T-helper 2 cell (primary cell): ENCODE data around the gene MEF2A.

ENCODE experiments used
- DNase-seq, 5 experiments: peaks; one replicate each; pipeline versions ENCODE4 v3.0.0 to v3.0.0-alpha.2; 2012 to 2022

MEF2A gene

GRCh38 chr15:99706557-99707303 lies 140.9 kb downstream of the MEF2A start:
- peak in 1 of 5 experiments; percentile 63 for DNase-seq

DNA sequence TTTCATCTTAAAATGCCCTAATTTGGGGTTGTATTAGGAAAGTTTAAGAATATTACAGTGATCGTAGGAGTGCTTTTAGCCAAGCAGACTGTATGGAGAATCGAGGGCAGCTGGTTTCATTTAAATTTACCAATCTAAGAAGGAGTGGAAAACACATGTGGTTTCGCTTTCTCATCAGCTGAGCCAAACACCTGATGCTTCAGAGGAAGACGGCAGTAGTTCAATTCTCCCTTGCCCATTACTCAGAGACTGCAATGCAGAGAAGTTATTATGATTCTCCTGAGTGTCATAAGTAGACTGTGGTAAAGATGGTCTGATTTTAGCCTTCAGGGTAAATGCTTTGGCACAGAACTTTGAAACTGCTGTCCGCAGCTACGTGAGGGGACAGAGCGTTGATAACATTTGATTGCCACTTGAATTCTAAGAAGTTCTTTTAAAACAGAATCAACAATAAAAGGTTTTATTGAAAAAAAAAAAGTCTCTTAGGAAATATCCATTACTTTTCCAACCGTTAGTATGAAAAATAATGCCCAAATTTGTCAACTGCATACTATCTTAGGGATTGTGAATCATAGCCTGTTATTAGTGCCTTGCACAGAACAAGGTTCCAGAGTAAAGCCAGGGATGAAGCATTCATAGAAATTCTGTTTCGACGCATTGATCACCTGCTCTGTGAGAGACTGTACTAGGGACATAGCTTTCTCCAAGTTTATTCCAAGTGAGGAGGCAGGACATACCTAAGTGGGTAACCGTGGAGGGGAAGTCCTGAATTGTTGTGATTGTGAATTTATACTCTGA lies 141.9 kb downstream of the MEF2A start:
- DNase-seq, result peak in 1 of 5 experiments; percentile 68

DNA sequence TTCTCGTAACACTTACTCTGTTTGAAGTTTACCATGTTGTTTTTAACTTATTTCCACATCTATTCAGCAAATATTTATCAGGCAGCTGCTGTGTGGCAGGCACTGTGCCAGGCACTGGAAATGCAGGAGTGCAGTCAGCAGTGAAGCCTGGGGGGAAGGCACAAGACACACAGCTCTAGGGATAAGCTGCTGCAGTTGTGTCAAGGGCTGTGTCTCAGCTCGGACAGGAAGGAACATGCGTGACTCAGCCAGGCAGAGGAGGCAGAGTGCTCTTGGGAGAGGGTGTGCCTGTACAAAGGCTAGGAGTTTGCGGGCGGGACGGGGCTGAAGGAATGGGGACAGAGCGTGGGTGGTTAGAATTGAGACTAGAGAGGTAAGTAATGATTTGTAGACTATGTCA lies 142.8 kb downstream of the MEF2A start:
- DNase-seq, result no peak

- no peak for DNase-seq
Measured at GRCh38 chr15:99709243-99709986, 143.6 kb downstream of the MEF2A start.

- no peak for DNase-seq
Measured at GRCh38 chr15:99711625-99712024, 145.8 kb downstream of the MEF2A start.

DNA sequence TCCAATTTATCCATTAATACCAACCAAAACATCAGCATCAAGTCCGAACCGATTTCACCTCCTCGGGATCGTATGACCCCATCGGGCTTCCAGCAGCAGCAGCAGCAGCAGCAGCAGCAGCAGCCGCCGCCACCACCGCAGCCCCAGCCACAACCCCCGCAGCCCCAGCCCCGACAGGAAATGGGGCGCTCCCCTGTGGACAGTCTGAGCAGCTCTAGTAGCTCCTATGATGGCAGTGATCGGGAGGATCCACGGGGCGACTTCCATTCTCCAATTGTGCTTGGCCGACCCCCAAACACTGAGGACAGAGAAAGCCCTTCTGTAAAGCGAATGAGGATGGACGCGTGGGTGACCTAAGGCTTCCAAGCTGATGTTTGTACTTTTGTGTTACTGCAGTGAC lies 146.6 kb downstream of the MEF2A start:
- no peak for DNase-seq

DNA sequence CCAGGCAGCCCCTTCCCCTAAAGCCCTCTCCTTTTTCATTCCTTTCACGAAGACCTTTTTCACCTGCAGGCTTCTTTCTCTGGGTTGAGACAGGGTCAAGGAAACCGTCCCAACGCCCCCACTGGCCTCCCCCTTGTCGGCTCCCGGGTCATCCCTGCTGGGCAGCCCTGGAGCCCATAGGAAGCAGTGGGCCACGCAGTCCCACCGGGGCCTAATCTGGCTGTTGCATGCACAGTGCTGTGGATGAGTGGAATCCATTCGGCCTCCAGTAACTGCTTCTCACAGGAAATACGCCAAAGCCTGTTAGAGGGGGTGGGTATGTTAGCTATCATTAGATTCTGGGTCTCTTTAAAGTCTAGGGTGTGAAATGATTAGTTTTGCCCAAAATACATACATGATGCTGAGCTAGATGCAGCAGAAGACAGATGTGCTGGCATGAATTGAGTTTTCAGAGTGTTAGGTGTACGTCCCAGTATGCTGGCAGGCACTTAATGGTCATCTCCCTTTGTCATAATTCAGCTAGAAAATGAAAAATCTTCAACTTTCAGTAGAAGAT lies 150.8 kb downstream of the MEF2A start:
- DNase-seq, result no peak

DNA sequence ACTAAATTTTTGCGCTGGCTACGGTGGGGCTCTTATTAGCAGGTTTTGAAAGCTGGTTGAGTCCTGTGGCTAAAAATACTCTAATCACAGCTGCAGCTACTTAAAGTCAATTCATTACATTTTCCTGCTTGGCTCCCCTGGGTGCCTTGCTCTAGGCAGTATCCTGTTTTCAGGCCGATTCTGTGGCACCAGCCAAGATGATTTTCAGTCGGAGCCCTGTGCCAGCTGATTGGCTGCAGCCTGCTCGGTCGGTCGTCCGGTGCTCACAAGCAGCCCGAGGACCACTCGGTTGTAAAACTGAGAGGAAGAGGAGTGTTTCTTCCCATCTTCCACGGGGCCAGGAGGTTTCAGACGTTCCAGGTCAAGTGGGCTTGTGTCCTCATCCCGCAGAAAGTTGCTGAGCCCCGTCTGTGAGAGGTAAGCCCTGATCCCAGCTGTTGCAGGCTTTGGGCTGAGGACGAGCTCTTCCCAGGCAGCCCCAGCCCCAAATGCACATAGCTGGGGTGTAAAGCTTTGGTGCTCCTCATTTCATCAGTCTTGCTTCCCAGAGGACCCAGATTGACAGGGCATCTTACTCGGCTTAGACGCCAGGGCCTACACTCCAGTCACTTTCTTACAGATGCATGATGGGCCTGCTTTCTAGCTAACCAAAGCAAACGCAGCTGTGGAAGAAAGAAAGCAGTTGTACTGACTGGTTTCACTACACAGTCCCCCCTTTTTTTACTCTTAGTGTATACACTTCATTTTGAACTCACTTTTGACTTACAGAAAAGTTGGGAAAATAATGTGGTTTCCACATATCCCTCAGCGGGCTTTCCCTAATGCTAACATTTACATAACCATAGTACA lies 151.6 kb downstream of the MEF2A start:
- no peak for DNase-seq

GRCh38 chr15:99718421-99718820 lies 152.6 kb downstream of the MEF2A start:
- DNase-seq, result no peak

DNA sequence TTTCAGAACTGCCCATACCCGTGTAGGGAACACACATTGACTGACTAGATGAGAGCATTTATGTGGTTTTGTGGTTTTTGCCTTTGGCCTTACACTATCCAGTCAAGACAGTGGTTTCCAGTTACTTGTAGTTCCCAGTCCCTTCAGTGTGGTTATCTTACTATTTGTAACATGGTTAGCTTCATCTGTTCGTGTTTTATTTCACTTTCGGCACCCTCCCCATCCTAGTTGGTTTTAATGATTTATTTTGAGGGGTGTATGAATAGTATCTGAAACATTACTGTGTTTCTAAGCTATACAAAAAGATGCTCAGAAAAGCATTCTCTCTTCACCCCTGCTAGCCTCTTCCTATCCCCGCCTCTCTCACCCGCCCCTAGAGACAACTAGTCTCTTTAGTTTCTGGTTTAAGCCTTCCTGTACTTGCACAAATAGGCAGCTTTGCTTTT lies 153.3 kb downstream of the MEF2A start:
- DNase-seq, result no peak

DNA sequence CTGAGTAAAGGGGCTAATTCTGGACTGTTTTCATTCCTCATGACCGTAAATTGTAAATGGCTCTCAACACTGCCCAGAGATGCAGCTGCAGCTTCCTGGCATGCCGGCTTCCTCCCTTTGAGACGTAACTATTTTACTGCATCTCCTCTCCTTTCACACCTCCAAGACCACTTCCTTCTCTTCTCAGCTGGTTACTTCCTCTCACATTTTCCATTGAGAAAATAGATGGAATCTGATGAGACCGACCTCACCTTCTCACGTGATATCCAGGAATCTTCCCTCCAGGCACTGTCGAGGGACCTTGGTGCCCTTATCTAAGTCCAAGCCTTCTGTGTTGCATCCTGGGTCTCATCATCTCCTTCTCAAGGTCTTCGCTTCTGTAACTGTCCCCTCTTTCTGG lies 154.7 kb downstream of the MEF2A start:
- no peak for DNase-seq

GRCh38 chr15:99721104-99721778 lies 155.5 kb downstream of the MEF2A start:
- no peak for DNase-seq

GRCh38 chr15:99721896-99722295 lies 156.1 kb downstream of the MEF2A start:
- DNase-seq, result no peak

- DNase-seq, result no peak
Measured at GRCh38 chr15:99722406-99722805, 156.6 kb downstream of the MEF2A start.

DNA sequence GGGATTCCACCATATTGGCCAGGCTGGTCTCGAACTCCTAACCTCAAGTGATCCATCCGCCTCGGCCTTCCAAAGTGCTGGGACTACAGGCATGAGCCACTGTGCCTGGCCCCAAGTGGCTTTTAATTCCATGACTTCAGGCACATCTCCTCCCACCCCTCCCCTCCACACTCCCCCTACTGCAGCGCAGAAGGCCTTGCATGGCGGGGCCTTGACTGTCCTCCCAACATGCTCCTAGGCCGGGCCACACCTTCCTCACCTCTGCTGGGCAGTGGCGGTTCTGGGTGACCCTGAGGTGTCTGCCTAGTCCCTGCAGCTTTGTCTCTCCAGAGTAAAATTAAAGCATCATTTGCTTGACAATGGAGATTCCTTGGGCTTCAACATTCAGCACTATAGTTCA lies 160.5 kb downstream of the MEF2A start:
- no peak for DNase-seq

DNA sequence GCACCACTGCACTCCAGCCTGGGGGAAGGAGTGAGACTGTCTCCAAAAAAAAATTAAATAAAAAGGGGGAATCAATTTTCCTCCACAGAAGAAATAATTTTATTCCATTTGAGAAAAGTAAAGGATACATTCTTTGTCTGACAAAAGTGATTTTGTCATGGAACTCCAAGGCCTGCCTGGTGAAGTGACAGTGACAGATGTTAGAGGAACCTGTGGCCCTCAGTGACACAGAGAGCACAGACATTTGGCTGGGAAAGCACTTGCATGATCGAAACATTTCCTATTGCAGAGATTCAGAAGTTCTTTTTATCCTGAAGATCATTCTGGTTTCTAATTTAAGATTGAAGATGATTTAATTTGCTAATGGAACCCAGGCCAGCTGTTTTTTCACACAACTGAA lies 161.5 kb downstream of the MEF2A start:
- DNase-seq, result no peak

DNA sequence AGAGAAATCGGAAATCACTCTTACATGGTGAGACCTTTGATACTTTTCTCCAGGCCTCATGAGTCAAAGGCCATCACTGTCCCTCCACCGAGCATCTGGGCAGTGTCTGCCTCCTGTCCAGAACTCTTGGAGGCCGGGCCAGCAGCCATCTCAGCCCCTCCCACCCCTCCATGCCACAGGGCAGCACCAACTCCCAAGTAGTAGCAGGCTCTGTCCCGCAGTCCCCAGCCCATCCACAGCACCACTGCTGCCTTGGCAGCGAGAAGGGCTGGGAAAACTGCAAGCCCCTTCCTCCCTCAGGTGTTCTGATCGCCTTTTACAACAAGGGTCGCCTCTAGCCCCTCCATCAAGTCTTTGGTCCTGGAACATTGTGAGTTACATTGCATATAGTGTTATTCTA lies 161.9 kb downstream of the MEF2A start:
- no peak for DNase-seq

- DNase-seq, result no peak
Measured at GRCh38 chr15:99728916-99729315, 163.1 kb downstream of the MEF2A start.

DNA sequence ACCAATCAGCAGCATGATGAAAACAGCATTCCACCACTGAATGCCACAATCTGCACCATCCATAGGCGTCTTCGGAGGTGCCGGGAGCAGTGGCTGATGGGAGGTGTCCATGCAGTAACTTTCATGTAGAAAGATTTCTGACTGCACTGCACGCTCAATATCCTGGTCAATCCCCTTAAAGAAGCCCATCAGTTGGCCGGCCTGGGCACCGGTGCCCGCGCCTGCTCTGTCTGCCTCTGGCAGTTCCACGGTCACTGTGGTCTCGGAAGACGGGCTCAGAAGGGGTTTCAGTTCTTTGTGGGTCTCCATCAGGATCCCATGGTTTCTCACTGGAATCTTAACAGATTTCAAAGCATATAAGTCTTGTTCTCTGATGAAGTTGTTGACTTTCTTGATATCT lies 163.5 kb downstream of the MEF2A start:
- DNase-seq, result no peak

GRCh38 chr15:99729920-99730319 lies 164.1 kb downstream of the MEF2A start:
- DNase-seq, result no peak

GRCh38 chr15:99731336-99732123 lies 165.7 kb downstream of the MEF2A start:
- DNase-seq, result no peak
